HepG2 (cell line): ENCODE data around the gene WARS2.

Experiments used
- BRCA1 ChIP-seq: sonication (generic); formaldehyde crosslinking; IDR thresholded peaks from 2 replicates; pipeline ENCODE4 v1.4.0; 2020; ENCODE audit warnings: missing genetic modification reagents
- CTCF ChIP-seq: sonication (generic); formaldehyde crosslinking; IDR thresholded peaks from 2 replicates; pipeline ENCODE4 v1.5.0; 2020; ENCODE audit warnings: mild to moderate bottlenecking, missing genetic modification reagents, moderate library complexity
- EZH2 ChIP-seq: conservative IDR thresholded peaks from 2 replicates; pipeline ENCODE4 v1.6.1; 2012; ENCODE audit warnings: mild to moderate bottlenecking, low read depth, low read length, moderate library complexity
- HES4 ChIP-seq: sonication (generic); formaldehyde crosslinking; IDR thresholded peaks from 2 replicates; pipeline ENCODE4 v1.9.0; 2021; ENCODE audit warnings: mild to moderate bottlenecking, missing genetic modification reagents, borderline replicate concordance
- HNF4G ChIP-seq, 2 experiments: sonication (generic) in 1 of 2; formaldehyde crosslinking in 1 of 2; IDR thresholded peaks; 2 replicates each; pipeline versions ENCODE4 v1.4.0 to v1.6.1; 2011 to 2020; ENCODE audit warnings: borderline replicate concordance in 2 of 2, low read depth in 2 of 2, mild to moderate bottlenecking in 2 of 2, low read length in 1 of 2, missing genetic modification reagents in 1 of 2, moderate library complexity in 1 of 2
- HOXA3 ChIP-seq: sonication (generic); formaldehyde crosslinking; IDR thresholded peaks from 2 replicates; pipeline ENCODE4 v1.5.0; 2020; ENCODE audit warnings: missing genetic modification reagents
- NFYB ChIP-seq: sonication (generic); formaldehyde crosslinking; IDR thresholded peaks from 2 replicates; pipeline ENCODE4 v1.4.0; 2020; ENCODE audit warnings: missing genetic modification reagents
- NR2F2 ChIP-seq: IDR thresholded peaks from 2 replicates; pipeline ENCODE4 v1.6.1; 2012; ENCODE audit warnings: low read depth, inconsistent platforms, borderline replicate concordance
- POLR2A ChIP-seq, 2 experiments: IDR thresholded peaks; 2 replicates each; pipeline ENCODE4 v1.6.1; 2011; ENCODE audit warnings: low read depth in 2 of 2, low read length in 2 of 2, mild to moderate bottlenecking in 1 of 2, moderate library complexity in 1 of 2; ENCODE audit not compliant: insufficient read depth in 1 of 2
- SMC3 ChIP-seq: IDR thresholded peaks from 2 replicates; pipeline ENCODE4 v1.6.1; 2011; ENCODE audit warnings: low read length, improper control_type of control experiment
- ZBTB21 ChIP-seq: sonication (generic); formaldehyde crosslinking; IDR thresholded peaks from 2 replicates; pipeline ENCODE4 v1.4.0; 2020; ENCODE audit warnings: missing genetic modification reagents
- ZFP91 ChIP-seq: sonication (generic); formaldehyde crosslinking; IDR thresholded peaks from 2 replicates; pipeline ENCODE4 v1.9.0; 2022; ENCODE audit warnings: missing genetic modification reagents, mild to moderate bottlenecking, borderline replicate concordance
- ZNF136 ChIP-seq: sonication (generic); formaldehyde crosslinking; IDR thresholded peaks from 2 replicates; pipeline ENCODE4 v1.8.1; 2022; ENCODE audit warnings: low read depth, mild to moderate bottlenecking, moderate library complexity, missing genetic modification reagents
- TF ChIP-seq, protein P1 (sequence below): sonication (generic); formaldehyde crosslinking; IDR thresholded peaks from 2 replicates; pipeline ENCODE4 v1.4.0; 2020; ENCODE audit warnings: missing genetic modification reagents

- no peak for TF ChIP-seq ZBTB21 (CRISPR knock-in tag)
- no peak for TF ChIP-seq NFYB (CRISPR knock-in tag)
- no peak for TF ChIP-seq CTCF (CRISPR knock-in tag)
- no peak for TF ChIP-seq HOXA3
- no peak for TF ChIP-seq ZFP91 (CRISPR knock-in tag)
- TF ChIP-seq, protein P1, sequence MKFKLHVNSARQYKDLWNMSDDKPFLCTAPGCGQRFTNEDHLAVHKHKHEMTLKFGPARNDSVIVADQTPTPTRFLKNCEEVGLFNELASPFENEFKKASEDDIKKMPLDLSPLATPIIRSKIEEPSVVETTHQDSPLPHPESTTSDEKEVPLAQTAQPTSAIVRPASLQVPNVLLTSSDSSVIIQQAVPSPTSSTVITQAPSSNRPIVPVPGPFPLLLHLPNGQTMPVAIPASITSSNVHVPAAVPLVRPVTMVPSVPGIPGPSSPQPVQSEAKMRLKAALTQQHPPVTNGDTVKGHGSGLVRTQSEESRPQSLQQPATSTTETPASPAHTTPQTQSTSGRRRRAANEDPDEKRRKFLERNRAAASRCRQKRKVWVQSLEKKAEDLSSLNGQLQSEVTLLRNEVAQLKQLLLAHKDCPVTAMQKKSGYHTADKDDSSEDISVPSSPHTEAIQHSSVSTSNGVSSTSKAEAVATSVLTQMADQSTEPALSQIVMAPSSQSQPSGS (CRISPR knock-in tag), result no peak
- TF ChIP-seq POLR2A (IDR thresholded peaks at IDR 0.05; ENCODE audit: insufficient read depth in 1 of 2, low read depth in 2 of 2, low read length in 2 of 2), result no peak
- no peak for TF ChIP-seq NR2F2
- TF ChIP-seq HES4 (CRISPR knock-in tag), result no peak
- TF ChIP-seq ZNF136, result no peak
- TF ChIP-seq EZH2, result no peak
- no peak for TF ChIP-seq BRCA1 (CRISPR knock-in tag)
- TF ChIP-seq HNF4G (IDR thresholded peaks at IDR 0.05; ENCODE audit: borderline replicate concordance, low read depth, low read length), result no peak
- no peak for TF ChIP-seq HNF4G (CRISPR knock-in tag; IDR thresholded peaks at IDR 0.05; ENCODE audit: borderline replicate concordance, low read depth)
- TF ChIP-seq SMC3, result no peak
These were observed 124.9 kb downstream of the WARS2 start for GRCh38 chr1:119015547-119015946.
